ENCODE results near the gene CAPZA2. TPM values are rescaled to one million over a fixed set of nuclear protein-coding genes. Genes with fewer than 3 reads are reported as not detected.

CAPZA2 gene
- polyA plus RNA-seq, 3 donors = 67.0 to 807 (median 672) TPM

DNA sequence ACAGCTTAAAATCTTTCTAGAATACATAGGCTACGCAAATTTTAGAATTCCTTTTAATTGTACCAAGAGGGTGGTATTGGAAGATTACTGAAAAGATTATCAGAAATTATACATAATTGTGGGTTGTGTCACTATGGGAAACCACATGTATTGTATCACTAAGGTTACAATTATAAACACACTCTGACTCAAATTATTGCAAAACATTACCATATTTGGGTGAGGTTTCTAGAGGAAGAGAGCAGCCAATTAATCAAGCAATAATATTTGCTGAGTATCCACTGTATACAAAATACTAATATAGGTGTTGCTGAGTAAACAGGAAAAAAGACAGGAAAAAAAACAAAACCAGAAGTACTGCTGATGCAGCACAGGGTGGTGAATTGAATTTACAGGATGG is 3.1 kb upstream of the CAPZA2 start:
- peak overlapping the region in 1 of 2 donors; percentile 80 for H3K27ac ChIP-seq (ENCODE audit: low read depth in 1 of 2, low read length in 2 of 2)
- peak overlapping the region in 1 of 3 experiments; percentile 39 for H3K4me3 ChIP-seq (replicated peaks in 1 of 3; ENCODE audit: low read depth in 2 of 3, low read length in 3 of 3)
- no peaks in the 10 kb centered on the region for H3K27me3 ChIP-seq (ENCODE audit: control insufficient read depth in 2 of 2, insufficient read depth in 2 of 2, low read length in 2 of 2)
- Mint-ChIP-seq H3K27ac (peak overlapping the region; percentile 76 to 97 (median 95)), H3K4me3 (peak overlapping the region in 1 of 2 donors; percentile 73), H3K9me3 (no peaks in the 10 kb centered on the region), H3K4me1 (peaks cover 36% of the 10 kb centered on the region), H3K27me3 (ENCODE audit: low read depth in 3 of 3) (peaks cover 0 to 5% (median 5%) of the 10 kb centered on the region in 3 donors), H3K36me3 (no peaks in the 10 kb centered on the region)
- no peaks in the 10 kb centered on the region for H3K36me3 ChIP-seq (replicated peaks in 1 of 2; ENCODE audit: control insufficient read depth in 1 of 2, insufficient read depth in 2 of 2, low read length in 2 of 2)
- H3K9ac ChIP-seq (ENCODE audit: insufficient read depth, low read length, poor library complexity, severe bottlenecking) = peak overlapping the region; percentile 29
- no CpG with 5 or more reads among the region's 1 CpG for WGBS (ENCODE audit: insufficient coverage)
- H3K4me1 ChIP-seq (ENCODE audit: control insufficient read depth in 1 of 2, insufficient read depth in 2 of 2, low read length in 2 of 2) = peaks cover 31 to 45% of the 10 kb centered on the region in 2 donors
- H3K4me2 ChIP-seq (replicated peaks; ENCODE audit: extremely low read depth, low read length, poor library complexity, severe bottlenecking) = peak overlapping the region; percentile 55
- H4K20me1 ChIP-seq (ENCODE audit: insufficient read depth, low read length) = peaks cover 14% of the 10 kb centered on the region
- TF ChIP-seq, protein P1, sequence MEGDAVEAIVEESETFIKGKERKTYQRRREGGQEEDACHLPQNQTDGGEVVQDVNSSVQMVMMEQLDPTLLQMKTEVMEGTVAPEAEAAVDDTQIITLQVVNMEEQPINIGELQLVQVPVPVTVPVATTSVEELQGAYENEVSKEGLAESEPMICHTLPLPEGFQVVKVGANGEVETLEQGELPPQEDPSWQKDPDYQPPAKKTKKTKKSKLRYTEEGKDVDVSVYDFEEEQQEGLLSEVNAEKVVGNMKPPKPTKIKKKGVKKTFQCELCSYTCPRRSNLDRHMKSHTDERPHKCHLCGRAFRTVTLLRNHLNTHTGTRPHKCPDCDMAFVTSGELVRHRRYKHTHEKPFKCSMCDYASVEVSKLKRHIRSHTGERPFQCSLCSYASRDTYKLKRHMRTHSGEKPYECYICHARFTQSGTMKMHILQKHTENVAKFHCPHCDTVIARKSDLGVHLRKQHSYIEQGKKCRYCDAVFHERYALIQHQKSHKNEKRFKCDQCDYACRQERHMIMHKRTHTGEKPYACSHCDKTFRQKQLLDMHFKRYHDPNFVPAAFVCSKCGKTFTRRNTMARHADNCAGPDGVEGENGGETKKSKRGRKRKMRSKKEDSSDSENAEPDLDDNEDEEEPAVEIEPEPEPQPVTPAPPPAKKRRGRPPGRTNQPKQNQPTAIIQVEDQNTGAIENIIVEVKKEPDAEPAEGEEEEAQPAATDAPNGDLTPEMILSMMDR (IDR thresholded peaks at IDR 0.05) = no peak
- H2AFZ ChIP-seq (ENCODE audit: insufficient read depth, low read depth, low read length, poor library complexity, severe bottlenecking) = no peak overlapping the region
- H3K9me3 ChIP-seq (replicated peaks in 1 of 2; ENCODE audit: control insufficient read depth in 1 of 2, insufficient read depth in 1 of 2, low read length in 2 of 2) = no peaks in the 10 kb centered on the region
- intact Hi-C loops (cut with micrococcal nuclease) = loop anchor here in 1 of 2 donors (5.0 kb wide), 1 partner anchor 47 kb away; no protein-coding TSS in a partner anchor
- H3K79me2 ChIP-seq (ENCODE audit: insufficient read depth, low read length) = peaks cover 19% of the 10 kb centered on the region
- DNase-seq = peak; percentile 65 to 94 (median 85)

GRCh38 chr7:116861717-116862116 is 670 bp upstream of the CAPZA2 start:
- Mint-ChIP-seq H3K27me3 (ENCODE audit: low read depth in 3 of 3) (peaks cover 0 to 5% (median 5%) of the 10 kb centered on the region in 3 donors), H3K4me1 (peaks cover 52% of the 10 kb centered on the region), H3K4me3 (peak overlapping the region; percentile 17 to 55), H3K9me3 (no peaks in the 10 kb centered on the region), H3K36me3 (peaks cover 0 to 1% of the 10 kb centered on the region in 2 donors), H3K27ac (peak overlapping the region; percentile 0 to 95 (median 78))
- intact Hi-C loops (cut with micrococcal nuclease) = no loop called here
- Histone ChIP-seq H3K9me3 (replicated peaks in 1 of 2; ENCODE audit: control insufficient read depth in 1 of 2, insufficient read depth in 1 of 2, low read length in 2 of 2) (no peaks in the 10 kb centered on the region), H3K36me3 (replicated peaks in 1 of 2; ENCODE audit: control insufficient read depth in 1 of 2, insufficient read depth in 2 of 2, low read length in 2 of 2) (no peaks in the 10 kb centered on the region), H3K4me1 (ENCODE audit: control insufficient read depth in 1 of 2, insufficient read depth in 2 of 2, low read length in 2 of 2) (peaks cover 45 to 67% of the 10 kb centered on the region in 2 donors), H3K79me2 (ENCODE audit: insufficient read depth, low read length) (peaks cover 43% of the 10 kb centered on the region), H3K4me3 (replicated peaks in 1 of 3; ENCODE audit: low read depth in 2 of 3, low read length in 3 of 3) (peak overlapping the region in 1 of 3 experiments; percentile 95), H2AFZ (ENCODE audit: insufficient read depth, low read depth, low read length, poor library complexity, severe bottlenecking) (no peak overlapping the region), H3K27me3 (ENCODE audit: control insufficient read depth in 2 of 2, insufficient read depth in 2 of 2, low read length in 2 of 2) (no peaks in the 10 kb centered on the region), H3K4me2 (replicated peaks; ENCODE audit: extremely low read depth, low read length, poor library complexity, severe bottlenecking) (peak overlapping the region; percentile 98), H3K9ac (ENCODE audit: insufficient read depth, low read length, poor library complexity, severe bottlenecking) (no peak overlapping the region), H4K20me1 (ENCODE audit: insufficient read depth, low read length) (peaks cover 38% of the 10 kb centered on the region), H3K27ac (ENCODE audit: low read depth in 1 of 2, low read length in 2 of 2) (no peak overlapping the region)
- WGBS (ENCODE audit: insufficient coverage) = no CpG with 5 or more reads among the region's 4 CpGs
- no peak for DNase-seq
- TF ChIP-seq, protein P1 (IDR thresholded peaks at IDR 0.05) = no peak
